T47D (cell line): ENCODE measurements around the gene TCF25.

Source experiments
- DNase-seq, 2 experiments: peaks; one replicate each; pipeline versions ENCODE4 v3.0.0 to v3.0.0-alpha.2; 2011 to 2012; ENCODE audit warnings: low read depth in 1 of 2, low spot score in 1 of 2
- JUND ChIP-seq: IDR thresholded peaks from 2 replicates; pipeline ENCODE4 v1.6.1; 2012; ENCODE audit warnings: low read depth
- in situ Hi-C: cut with HindIII; loops from 2 replicates; pipeline ENCODE4 v1.10.0; 2016; ENCODE audit warnings: low sequenced_read_pairs, low pct_unique_long_range_greater_than_20kb

Gene TCF25

GRCh38 chr16:89880477-89881367, 7.3 kb downstream of the TCF25 start:
- DNase-seq = no peak
- TF ChIP-seq JUND = no peak
- in situ Hi-C loops = no loop called here

GRCh38 chr16:89881368-89881730, 8.0 kb downstream of the TCF25 start:
- DNase-seq = no peak
- TF ChIP-seq JUND = no peak
- in situ Hi-C loops = no loop called here

GRCh38 chr16:89883346-89884040, 10.1 kb downstream of the TCF25 start:
- TF ChIP-seq JUND = no peak
- in situ Hi-C loops = no loop called here
- no peak for DNase-seq

GRCh38 chr16:89884041-89884421, 10.6 kb downstream of the TCF25 start:
- TF ChIP-seq JUND = no peak
- in situ Hi-C loops = no loop called here
- no peak for DNase-seq

- in situ Hi-C loops = no loop called here
- no peak for DNase-seq
- TF ChIP-seq JUND = no peak
Observed at GRCh38 chr16:89887243-89887642, 13.9 kb downstream of the TCF25 start.

GRCh38 chr16:89890200-89890599, 16.8 kb downstream of the TCF25 start:
- in situ Hi-C loops = no loop called here
- DNase-seq = no peak
- no peak for TF ChIP-seq JUND

- in situ Hi-C loops = no loop called here
- TF ChIP-seq JUND = no peak
- no peak for DNase-seq
Observed at GRCh38 chr16:89890886-89891657, 17.7 kb downstream of the TCF25 start.

GRCh38 chr16:89892055-89892630, 18.8 kb downstream of the TCF25 start:
- in situ Hi-C loops = no loop called here
- no peak for TF ChIP-seq JUND
- no peak for DNase-seq

- no peak for DNase-seq
- in situ Hi-C loops = no loop called here
- no peak for TF ChIP-seq JUND
Observed at GRCh38 chr16:89892635-89893034, 19.2 kb downstream of the TCF25 start.

GRCh38 chr16:89893642-89894548, 20.5 kb downstream of the TCF25 start:
- in situ Hi-C loops = no loop called here
- TF ChIP-seq JUND = no peak
- no peak for DNase-seq

- no peak for DNase-seq
- in situ Hi-C loops = no loop called here
- TF ChIP-seq JUND = no peak
Observed at GRCh38 chr16:89895482-89896250, 22.3 kb downstream of the TCF25 start.

- TF ChIP-seq JUND = no peak
- DNase-seq = no peak
- in situ Hi-C loops = no loop called here
Observed at GRCh38 chr16:89897204-89897603, 23.8 kb downstream of the TCF25 start.
